Stomach smooth muscle (tissue), 2 donors: ENCODE data around the gene URGCP.

Experiments
- H3K27ac ChIP-seq: one replicate; pipeline ENCODE4 v1.7.0; 2013; ENCODE audit warnings: mild to moderate bottlenecking, low read length, inconsistent platforms
- H3K27me3 ChIP-seq, 2 donors: one replicate each; pipeline ENCODE4 v1.7.0; 2013; ENCODE audit warnings: low read length in 2 of 2; ENCODE audit not compliant: insufficient read depth in 2 of 2, control insufficient read depth in 1 of 2
- H3K36me3 ChIP-seq, 2 donors: one replicate each; pipeline ENCODE4 v1.7.0; 2013; ENCODE audit warnings: low read length in 2 of 2; ENCODE audit not compliant: control insufficient read depth in 2 of 2, insufficient read depth in 2 of 2
- H3K4me1 ChIP-seq: one replicate; pipeline ENCODE4 v1.7.0; 2013; ENCODE audit warnings: low read length; ENCODE audit not compliant: control insufficient read depth, insufficient read depth
- H3K4me3 ChIP-seq, 2 donors: one replicate each; pipeline ENCODE4 v1.7.0; 2013; ENCODE audit warnings: low read length in 2 of 2
- H3K9ac ChIP-seq, 2 donors: one replicate each; pipeline ENCODE4 v1.7.0; 2013; ENCODE audit warnings: low read length in 2 of 2, mild to moderate bottlenecking in 1 of 2
- H3K9me3 ChIP-seq, 2 donors: one replicate each; pipeline ENCODE4 v1.7.0; 2013; ENCODE audit warnings: low read length in 2 of 2; ENCODE audit not compliant: control insufficient read depth in 2 of 2
- donor health status: healthy.
- donor health status: Pancreatic carcinoma.

The URGCP gene

DNA sequence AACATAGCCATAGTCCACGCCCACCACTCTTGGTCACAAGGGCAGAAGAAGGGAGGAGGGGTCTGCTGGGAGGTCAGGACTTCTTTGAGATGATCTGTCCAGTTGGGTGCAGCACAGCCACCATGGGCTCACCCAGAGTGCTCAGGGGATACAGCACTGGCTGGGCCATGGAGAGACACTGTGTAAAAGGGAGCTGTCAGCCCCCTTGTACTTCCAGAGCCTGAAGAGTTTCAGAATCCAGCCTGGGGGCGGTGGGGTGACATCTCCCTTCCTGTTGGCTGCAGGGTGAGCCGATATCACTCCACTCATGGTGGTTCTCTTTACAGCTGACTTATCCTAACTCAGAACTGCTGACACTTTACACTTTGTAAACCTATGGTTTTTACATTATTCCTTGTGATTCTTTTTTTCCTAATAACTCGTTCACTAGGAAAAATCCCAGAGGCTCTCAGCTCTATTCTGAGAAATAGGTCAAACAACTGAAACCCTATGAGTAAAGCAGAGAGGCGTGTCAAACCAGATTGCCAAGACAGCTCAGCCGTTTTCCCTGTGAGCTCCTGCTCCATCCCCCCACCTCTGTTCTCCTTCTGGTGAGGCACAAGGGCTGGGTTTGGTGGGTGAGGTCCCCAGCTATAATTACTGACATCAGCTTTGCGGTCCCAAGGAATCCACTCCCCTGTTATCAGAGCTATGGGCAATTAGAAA is 33.8 kb downstream of the URGCP start:
- Histone ChIP-seq H3K4me3 (no peak overlapping the region), H3K36me3 (peaks cover 30 to 31% of the 10 kb centered on the region in 2 donors), H3K4me1 (peaks cover 27% of the 10 kb centered on the region), H3K9me3 (no peaks in the 10 kb centered on the region), H3K27me3 (no peaks in the 10 kb centered on the region), H3K9ac (no peak overlapping the region), H3K27ac (peak overlapping the region; percentile 18)

DNA sequence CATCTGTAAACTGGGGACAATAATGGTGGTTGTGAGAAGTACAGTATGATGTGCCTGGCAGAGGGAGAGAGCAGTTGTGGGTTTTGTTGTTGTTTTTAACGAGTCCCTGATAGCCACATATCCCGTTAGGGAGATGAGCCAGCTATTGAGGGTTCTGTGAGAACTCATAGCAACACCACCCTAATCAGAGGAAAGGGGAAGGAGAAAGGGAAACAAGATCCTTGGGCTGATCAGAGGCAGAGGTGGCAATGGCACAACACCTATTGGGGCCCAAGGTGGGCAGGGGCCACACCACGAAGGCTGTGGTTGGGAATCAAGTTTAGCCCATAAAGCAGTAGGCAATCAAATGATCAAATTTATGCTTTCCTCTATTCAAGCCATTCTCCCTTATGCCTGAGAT is 35.3 kb downstream of the URGCP start:
- Histone ChIP-seq H3K4me1 (peaks cover 27% of the 10 kb centered on the region), H3K36me3 (peaks cover 20% of the 10 kb centered on the region in 2 donors), H3K9ac (no peak overlapping the region), H3K27me3 (no peaks in the 10 kb centered on the region), H3K9me3 (no peaks in the 10 kb centered on the region), H3K27ac (no peak overlapping the region), H3K4me3 (no peak overlapping the region)

GRCh38 chr7:43870316-43870715 is 36.1 kb downstream of the URGCP start:
- H3K4me1 ChIP-seq, result peaks cover 27% of the 10 kb centered on the region
- peak overlapping the region; percentile 88 for H3K27ac ChIP-seq
- H3K9ac ChIP-seq, result peak overlapping the region in 1 of 2 donors; percentile 86
- H3K9me3 ChIP-seq, result no peaks in the 10 kb centered on the region
- peaks cover 15 to 16% of the 10 kb centered on the region in 2 donors for H3K36me3 ChIP-seq
- H3K27me3 ChIP-seq, result no peaks in the 10 kb centered on the region
- no peak overlapping the region for H3K4me3 ChIP-seq

DNA sequence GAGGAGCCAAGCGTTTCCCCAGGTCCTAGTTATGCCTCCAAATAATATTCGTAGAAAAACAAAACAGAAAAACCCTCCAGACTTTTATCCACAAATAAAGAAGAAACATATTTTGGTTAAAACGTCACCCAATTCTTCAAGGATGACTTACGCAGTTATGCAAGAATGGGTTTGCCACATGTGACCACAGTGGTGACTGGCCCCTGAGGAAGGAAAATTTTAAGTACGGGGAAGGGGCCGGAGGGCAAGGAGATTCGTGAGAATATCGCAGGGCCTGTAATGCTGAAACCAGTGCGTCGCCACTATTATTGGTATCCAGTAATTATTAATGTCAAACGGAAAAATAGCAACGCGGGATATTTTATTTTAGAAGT is 36.5 kb downstream of the URGCP start:
- H3K4me3 ChIP-seq, result peak overlapping the region; percentile 86 to 91
- H3K4me1 ChIP-seq, result peaks cover 27% of the 10 kb centered on the region
- H3K27ac ChIP-seq, result peak overlapping the region; percentile 88
- H3K27me3 ChIP-seq, result no peaks in the 10 kb centered on the region
- no peaks in the 10 kb centered on the region for H3K9me3 ChIP-seq
- H3K36me3 ChIP-seq, result peaks cover 13 to 15% of the 10 kb centered on the region in 2 donors
- H3K9ac ChIP-seq, result peak overlapping the region; percentile 84 to 86

GRCh38 chr7:43869006-43869866 is 37.2 kb downstream of the URGCP start, which contains the start of gene MRPS24:
TSS of gene MRPS24 (minus strand) at chr7:43869517. CDS start at chr7:43869495, 22 bp downstream.
- Histone ChIP-seq H3K4me1 (peaks cover 27% of the 10 kb centered on the region), H3K9me3 (no peaks in the 10 kb centered on the region), H3K27me3 (no peaks in the 10 kb centered on the region), H3K27ac (peak within 1 kb of the TSS; percentile 88), H3K36me3 (peaks cover 12 to 15% of the 10 kb centered on the region in 2 donors), H3K4me3 (peak within 1 kb of the TSS; percentile 86 to 91), H3K9ac (peak within 1 kb of the TSS; percentile 84 to 86)

DNA sequence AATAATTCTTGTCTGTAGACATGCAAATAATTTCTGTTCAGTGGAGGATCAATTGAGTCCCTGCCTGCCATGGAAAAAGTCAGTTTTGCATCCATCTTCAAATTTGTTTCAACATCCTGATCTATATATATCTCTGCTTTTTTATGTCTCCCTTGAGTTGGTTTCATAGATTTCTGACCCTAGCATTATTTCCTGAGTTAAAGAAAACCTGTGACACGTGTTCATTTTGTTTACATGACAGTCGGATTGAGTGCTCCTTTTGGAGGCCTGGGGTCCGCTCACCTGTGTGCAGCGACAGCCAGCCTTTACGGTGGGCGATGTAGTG is 37.8 kb downstream of the URGCP start:
- H3K27ac ChIP-seq, result no peak overlapping the region
- peaks cover 27% of the 10 kb centered on the region for H3K4me1 ChIP-seq
- H3K4me3 ChIP-seq, result peak overlapping the region; percentile 86 to 91
- no peaks in the 10 kb centered on the region for H3K27me3 ChIP-seq
- H3K9me3 ChIP-seq, result no peaks in the 10 kb centered on the region
- H3K36me3 ChIP-seq, result peaks cover 10% of the 10 kb centered on the region in 2 donors
- H3K9ac ChIP-seq, result peak overlapping the region; percentile 48 to 71

DNA sequence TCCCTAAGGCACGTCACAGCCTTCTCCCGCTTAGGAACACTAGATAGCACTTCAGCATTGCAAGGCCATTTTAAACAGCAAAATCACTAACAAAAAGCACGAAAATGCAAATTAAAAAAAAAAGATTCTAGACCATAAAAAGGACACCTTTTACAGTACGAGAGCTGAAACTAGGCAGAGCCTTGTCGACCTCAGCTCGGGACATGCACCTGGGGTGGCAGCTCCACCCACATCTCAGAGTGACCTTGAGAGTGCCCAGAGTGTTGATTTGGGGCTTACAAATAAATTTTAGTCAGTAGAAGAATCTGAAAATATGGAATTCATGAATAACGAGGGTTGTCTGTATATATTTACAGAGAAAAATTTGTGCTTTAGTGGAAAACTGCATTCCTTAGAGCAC is 38.2 kb downstream of the URGCP start:
- Histone ChIP-seq H3K9ac (peak overlapping the region in 1 of 2 donors; percentile 71), H3K4me3 (peak overlapping the region; percentile 86 to 91), H3K4me1 (peaks cover 25% of the 10 kb centered on the region), H3K9me3 (no peaks in the 10 kb centered on the region), H3K36me3 (peaks cover 10% of the 10 kb centered on the region in 2 donors), H3K27me3 (no peaks in the 10 kb centered on the region), H3K27ac (no peak overlapping the region)

GRCh38 chr7:43865277-43865676 is 41.1 kb downstream of the URGCP start:
- no peak overlapping the region for H3K9ac ChIP-seq
- H3K4me3 ChIP-seq, result no peak overlapping the region
- H3K4me1 ChIP-seq, result peaks cover 12% of the 10 kb centered on the region
- no peaks in the 10 kb centered on the region for H3K27me3 ChIP-seq
- no peak overlapping the region for H3K27ac ChIP-seq
- no peaks in the 10 kb centered on the region for H3K9me3 ChIP-seq
- peaks cover 10% of the 10 kb centered on the region in 2 donors for H3K36me3 ChIP-seq

- H3K9me3 ChIP-seq, result no peaks in the 10 kb centered on the region
- H3K4me1 ChIP-seq, result peaks cover 9% of the 10 kb centered on the region
- no peak overlapping the region for H3K4me3 ChIP-seq
- H3K36me3 ChIP-seq, result peaks cover 10% of the 10 kb centered on the region in 2 donors
- no peak overlapping the region for H3K27ac ChIP-seq
- H3K9ac ChIP-seq, result no peak overlapping the region
- no peaks in the 10 kb centered on the region for H3K27me3 ChIP-seq
Measured at GRCh38 chr7:43864126-43864525, 42.3 kb downstream of the URGCP start.

DNA sequence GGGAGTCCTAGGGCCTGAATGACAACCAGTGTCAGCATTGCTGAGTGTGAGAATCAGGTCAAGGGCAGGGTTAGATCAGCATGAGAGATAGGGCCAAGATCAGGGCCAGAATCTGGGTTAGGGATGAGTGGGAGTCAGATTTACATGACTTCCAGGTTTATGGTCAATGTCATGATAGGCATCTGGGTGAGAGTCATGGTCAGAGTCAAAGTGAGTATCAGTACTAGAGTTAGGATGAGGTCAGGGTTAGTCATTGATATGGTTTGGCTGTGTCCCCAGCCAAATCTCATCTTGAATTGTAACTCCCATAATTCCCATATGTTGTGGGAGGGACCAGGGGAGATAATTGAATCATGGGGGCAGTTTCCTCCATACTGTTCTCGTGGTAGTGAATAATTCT is 49.4 kb downstream of the URGCP start:
- Histone ChIP-seq H3K9me3 (no peaks in the 10 kb centered on the region), H3K27ac (no peak overlapping the region), H3K27me3 (no peaks in the 10 kb centered on the region), H3K4me1 (no peaks in the 10 kb centered on the region), H3K4me3 (no peak overlapping the region), H3K36me3 (no peaks in the 10 kb centered on the region), H3K9ac (no peak overlapping the region)

DNA sequence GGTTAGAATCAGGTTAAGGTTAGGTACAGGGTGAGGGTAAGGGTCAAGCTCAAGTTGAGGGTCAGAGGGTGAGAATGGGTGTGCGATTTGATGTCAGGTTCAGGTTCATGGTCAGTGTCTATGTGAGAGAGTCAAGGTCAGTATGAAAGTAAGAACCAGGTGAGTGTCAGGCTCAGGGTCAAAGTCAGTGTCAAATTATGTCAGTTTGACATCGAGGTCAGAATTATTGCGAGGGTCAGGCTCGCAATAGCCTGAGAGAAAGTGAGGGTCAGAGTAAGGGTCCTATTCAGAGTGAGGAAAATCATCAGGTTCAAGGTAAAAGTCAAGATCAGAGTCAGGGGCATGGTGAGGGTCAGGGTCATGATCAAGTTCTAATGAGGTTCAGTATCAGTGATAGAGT is 50.1 kb downstream of the URGCP start:
- H3K27me3 ChIP-seq, result no peaks in the 10 kb centered on the region
- H3K4me3 ChIP-seq, result no peak overlapping the region
- no peaks in the 10 kb centered on the region for H3K9me3 ChIP-seq
- H3K9ac ChIP-seq, result no peak overlapping the region
- no peak overlapping the region for H3K27ac ChIP-seq
- no peaks in the 10 kb centered on the region for H3K36me3 ChIP-seq
- no peaks in the 10 kb centered on the region for H3K4me1 ChIP-seq
